IMR-90 (cell line): Measurements from ENCODE around the gene CDK5R2. TPM values are rescaled to one million over a fixed set of nuclear protein-coding genes. Genes with fewer than 3 reads are reported as not detected.
A peak's percentile ranks its signal among the peaks of the same experiment; 100 is the strongest.

Source experiments
- ATAC-seq: fragments of 200-7000 bp; cut with Tn5 transposase; 2 replicates; pipeline ENCODE4 v1.9.1; 2020; ENCODE audit warnings: low read depth, mild to moderate bottlenecking, moderate library complexity
- BruUV-seq: library from RNA; stranded (reverse); fragments of 400-500 nt; replicated peaks from 2 replicates; lab custom pipeline; 2021; lab: Mats Ljungman, UMichigan
- CTCF ChIA-PET: fragments of 300-600 bp; formaldehyde crosslinking; extraction: SDS; loops from one replicate; lab custom pipeline; 2021; ENCODE audit warnings: antibody characterized with exemption; lab: Yijun Ruan, JAX
- POLR2A ChIA-PET: fragments of 300-600 bp; sonication (Branson Sonifier 250); formaldehyde crosslinking; loops from one replicate; lab custom pipeline; 2022; ENCODE audit warnings: antibody characterized with exemption; ENCODE audit not compliant: unreplicated experiment; lab: Charles Lee
- DNase-seq: peaks from one replicate; pipeline ENCODE4 v3.0.0; 2013
- H2AFZ ChIP-seq: replicated peaks from 2 replicates; pipeline ENCODE3; 2013; ENCODE audit warnings: low read length, mild to moderate bottlenecking; ENCODE audit not compliant: poor library complexity
- H2AK5ac ChIP-seq: 2 replicates; pipeline ENCODE4 v1.6.1; 2013; ENCODE audit warnings: low read depth, low read length, inconsistent platforms
- H2AK9ac ChIP-seq: replicated peaks from 2 replicates; pipeline ENCODE3; 2013; ENCODE audit warnings: mild to moderate bottlenecking, low read depth, low read length, moderate library complexity; ENCODE audit not compliant: poor library complexity
- H2BK120ac ChIP-seq: 2 replicates; pipeline ENCODE4 v1.6.1; 2013; ENCODE audit warnings: low read depth, low read length, inconsistent platforms
- H2BK15ac ChIP-seq: 3 replicates; pipeline ENCODE4 v1.6.1; 2013; ENCODE audit warnings: low read depth, low read length, inconsistent platforms
- H2BK20ac ChIP-seq: 2 replicates; pipeline ENCODE4 v1.6.1; 2013; ENCODE audit warnings: low read depth, mild to moderate bottlenecking, inconsistent platforms, low read length, moderate library complexity
- H2BK5ac ChIP-seq: 2 replicates; pipeline ENCODE4 v1.6.1; 2013; ENCODE audit warnings: mild to moderate bottlenecking, low read depth, low read length, inconsistent platforms; ENCODE audit not compliant: poor library complexity, severe bottlenecking
- H3K14ac ChIP-seq: replicated peaks from 2 replicates; pipeline ENCODE4 v1.6.1; 2013; ENCODE audit warnings: low read depth, low read length, inconsistent platforms
- H3K18ac ChIP-seq: 2 replicates; pipeline ENCODE4 v1.6.1; 2013; ENCODE audit warnings: low read depth, low read length, control low read depth
- H3K23ac ChIP-seq: 2 replicates; pipeline ENCODE4 v1.6.1; 2013; ENCODE audit warnings: low read depth, low read length, inconsistent platforms
- H3K27ac ChIP-seq: 2 replicates; pipeline ENCODE4 v1.5.1; 2013; ENCODE audit warnings: mild to moderate bottlenecking, control low read depth, low read length; ENCODE audit not compliant: insufficient read depth
- H3K27me3 ChIP-seq: 2 replicates; pipeline ENCODE4 v1.6.1; 2013; ENCODE audit warnings: low read length; ENCODE audit not compliant: control insufficient read depth, insufficient read depth
- H3K36me3 ChIP-seq: 2 replicates; pipeline ENCODE4 v1.6.1; 2013; ENCODE audit warnings: low read length, mixed read lengths; ENCODE audit not compliant: control insufficient read depth, insufficient read depth
- H3K4ac ChIP-seq: 2 replicates; pipeline ENCODE4 v1.6.1; 2013; ENCODE audit warnings: low read depth, low read length, inconsistent platforms
- H3K4me1 ChIP-seq: 2 replicates; pipeline ENCODE4 v1.6.1; 2013; ENCODE audit warnings: low read length, mixed read lengths; ENCODE audit not compliant: control insufficient read depth, insufficient read depth
- H3K4me2 ChIP-seq: 2 replicates; pipeline ENCODE4 v1.6.1; 2013; ENCODE audit warnings: low read depth, mild to moderate bottlenecking, control low read depth, low read length, moderate library complexity
- H3K4me3 ChIP-seq: 2 replicates; pipeline ENCODE4 v1.5.1; 2013; ENCODE audit warnings: low read depth, mild to moderate bottlenecking, control low read depth, low read length, moderate library complexity; ENCODE audit not compliant: insufficient read depth
- H3K56ac ChIP-seq: 2 replicates; pipeline ENCODE4 v1.6.1; 2013; ENCODE audit warnings: low read length, inconsistent platforms; ENCODE audit not compliant: insufficient read depth; ENCODE audit errors: extremely low read depth
- H3K79me1 ChIP-seq, 2 experiments: 2 replicates each; pipeline ENCODE4 v1.6.1; 2013; ENCODE audit warnings: low read length in 2 of 2, inconsistent platforms in 1 of 2, low read depth in 1 of 2
- H3K9ac ChIP-seq: 2 replicates; pipeline ENCODE4 v1.6.1; 2013; ENCODE audit warnings: low read depth, low read length, control low read depth
- H3K9me1 ChIP-seq: 2 replicates; pipeline ENCODE4 v1.6.1; 2013; ENCODE audit warnings: low read length, inconsistent platforms; ENCODE audit not compliant: insufficient read depth
- H3K9me3 ChIP-seq: 2 replicates; pipeline ENCODE4 v1.6.1; 2013; ENCODE audit warnings: low read length; ENCODE audit not compliant: control insufficient read depth, insufficient read depth
- H4K20me1 ChIP-seq: 2 replicates; pipeline ENCODE4 v1.6.1; 2013; ENCODE audit warnings: low read length, inconsistent platforms; ENCODE audit not compliant: insufficient read depth
- H4K5ac ChIP-seq: 2 replicates; pipeline ENCODE4 v1.6.1; 2013; ENCODE audit warnings: mild to moderate bottlenecking, low read depth, low read length, control low read depth
- H4K8ac ChIP-seq, 2 experiments: 2 replicates each; pipeline ENCODE4 v1.6.1; 2013; ENCODE audit warnings: low read depth in 2 of 2, low read length in 2 of 2, control low read depth in 1 of 2, inconsistent platforms in 1 of 2
- H4K91ac ChIP-seq: 2 replicates; pipeline ENCODE4 v1.6.1; 2013; ENCODE audit warnings: low read depth, low read length, inconsistent platforms; ENCODE audit not compliant: insufficient read depth
- BHLHE40 ChIP-seq: fragments of 150-350 bp; IDR thresholded peaks from 2 replicates; pipeline ENCODE4 v1.6.1; 2016; ENCODE audit warnings: mild to moderate bottlenecking, low read depth, low read length
- CEBPB ChIP-seq: IDR thresholded peaks from 2 replicates; pipeline ENCODE4 v1.6.1; 2012; ENCODE audit warnings: low read depth, low read length, improper control_type of control experiment
- CHD1 ChIP-seq: IDR thresholded peaks from 2 replicates; pipeline ENCODE4 v1.6.1; 2012; ENCODE audit warnings: low read depth, low read length, improper control_type of control experiment
- FOS ChIP-seq: fragments of 150-350 bp; IDR thresholded peaks from 2 replicates; pipeline ENCODE4 v1.6.1; 2016; ENCODE audit warnings: low read depth, low read length
- MAFK ChIP-seq: IDR thresholded peaks from 2 replicates; pipeline ENCODE4 v1.6.1; 2012; ENCODE audit warnings: low read depth, low read length, improper control_type of control experiment
- MAZ ChIP-seq: IDR thresholded peaks from 2 replicates; pipeline ENCODE4 v1.6.1; 2012; ENCODE audit warnings: low read depth, mild to moderate bottlenecking, low read length, improper control_type of control experiment, moderate library complexity, borderline replicate concordance
- MXI1 ChIP-seq: IDR thresholded peaks from 2 replicates; pipeline ENCODE4 v1.6.1; 2012; ENCODE audit warnings: low read depth, mild to moderate bottlenecking, low read length, moderate library complexity, borderline replicate concordance
- NFE2L2 ChIP-seq: fragments of 150-350 bp; IDR thresholded peaks from 2 replicates; pipeline ENCODE4 v1.6.1; 2016; ENCODE audit warnings: low read depth, mild to moderate bottlenecking, low read length
- POLR2A ChIP-seq: IDR thresholded peaks from 2 replicates; pipeline ENCODE4 v1.6.1; 2012; ENCODE audit warnings: mild to moderate bottlenecking, low read depth, low read length
- RAD21 ChIP-seq: IDR thresholded peaks from 2 replicates; pipeline ENCODE4 v1.6.1; 2012; ENCODE audit warnings: low read length, improper control_type of control experiment
- RFX5 ChIP-seq: IDR thresholded peaks from 2 replicates; pipeline ENCODE4 v1.8.0; 2012; ENCODE audit warnings: low read depth, mild to moderate bottlenecking, low read length, moderate library complexity
- USF2 ChIP-seq: fragments of 150-350 bp; IDR thresholded peaks from 2 replicates; pipeline ENCODE4 v1.6.1; 2017; ENCODE audit warnings: mild to moderate bottlenecking, antibody characterized with exemption, low read length, low read depth
- WGBS, 2 experiments: methylation state at CpG; one replicate each; pipeline versions ENCODE4 v1.1.5 to v1.1.7; 2013; ENCODE audit warnings: missing lambda C conversion rate in 2 of 2; ENCODE audit not compliant: insufficient read length in 1 of 2; ENCODE audit errors: extremely low coverage in 2 of 2; 5-methylcytosine and 5-hydroxymethylcytosine counted together
- dilution Hi-C: fragments of 300-500 bp; cut with HindIII; formaldehyde crosslinking; loops from one replicate; pipeline ENCODE4 v1.14.3; 2018; ENCODE audit warnings: low sequenced_read_pairs; ENCODE audit not compliant: unreplicated experiment
- in situ Hi-C: fragments of 300-500 bp; cut with MboI; formaldehyde crosslinking; loops from 3 replicates; pipeline ENCODE4 v1.14.3; 2019; ENCODE audit warnings: low sequenced_read_pairs, inconsistent platforms, mixed read lengths
- intact Hi-C: fragments of 100-400 bp; cut with micrococcal nuclease; formaldehyde crosslinking; loops from 2 replicates; pipeline ENCODE4 v1.10.0; 2022
- polyA plus RNA-seq, 3 experiments: library from polyadenylated mRNA; depleted of rRNA; stranded (reverse); fragments of >200 nt; gene quantifications; 2 replicates each; pipeline ENCODE4 v1.2.3, GENCODE V29; 2012; ENCODE audit warnings: low replicate concordance in 1 of 3
- total RNA-seq: library from RNA; depleted of rRNA; stranded (reverse); fragments of >200 nt; gene quantifications from 2 replicates; pipeline ENCODE4 v1.2.3, GENCODE V29; 2012

Gene CDK5R2
- total and polyA plus RNA-seq, 2 of the 4 experiments (the other 2 are of a cell fraction), result not detected

GRCh38 chr2:218999881-219000568 is 40.6 kb downstream of the CDK5R2 start:
- TF ChIP-seq USF2, result no peak
- no peak for TF ChIP-seq MAZ
- TF ChIP-seq NFE2L2, result no peak
- TF ChIP-seq POLR2A, result no peak
- TF ChIP-seq CHD1, result no peak
- TF ChIP-seq MXI1, result no peak
- no peak for TF ChIP-seq RFX5
- TF ChIP-seq RAD21, result no peak
- TF ChIP-seq BHLHE40, result no peak
- no peak for TF ChIP-seq FOS
- TF ChIP-seq CEBPB, result no peak
- TF ChIP-seq MAFK, result no peak

More at GRCh38 chr2:218999881-219000568, 40.6 kb downstream of the CDK5R2 start:
- DNase-seq, result no peak
- no peak overlapping the region for H3K9ac ChIP-seq
- intact Hi-C loops (no loop called here), in situ Hi-C loops (no loop called here), dilution Hi-C loops (no loop called here)
- ATAC-seq, result no peak
- H2AK5ac ChIP-seq, result no peak overlapping the region
- no peaks in the 10 kb centered on the region; the same call in 1 of the 2 replicates for H3K9me3 ChIP-seq
- H3K27ac ChIP-seq, result no peak overlapping the region
- H2BK120ac ChIP-seq, result no peak overlapping the region
- H3K36me3 ChIP-seq, result no peaks in the 10 kb centered on the region
- no peaks in the 10 kb centered on the region for H3K79me1 ChIP-seq
- BruUV-seq, result no TSS peak
- H3K23ac ChIP-seq, result no peak overlapping the region
- CTCF ChIA-PET, result no interaction called here
- no peak overlapping the region for H4K8ac ChIP-seq
- H3K4me1 ChIP-seq, result no peaks in the 10 kb centered on the region
- no peak overlapping the region for H3K4me3 ChIP-seq
- no peak overlapping the region for H4K91ac ChIP-seq
- no peak overlapping the region for H2AK9ac ChIP-seq
- no peak overlapping the region for H3K4me2 ChIP-seq
- H2BK15ac ChIP-seq, result no peak overlapping the region
- peak overlapping the region; percentile 16 for H2AFZ ChIP-seq
- H4K5ac ChIP-seq, result no peak overlapping the region
- H3K9me1 ChIP-seq, result no peaks in the 10 kb centered on the region
- WGBS, 2 experiments, result no CpG with 5 or more reads among the region's 9 CpGs
- H3K14ac ChIP-seq, result no peak overlapping the region
- H3K18ac ChIP-seq, result no peak overlapping the region
- no peak overlapping the region for H3K56ac ChIP-seq
- no peak overlapping the region for H2BK20ac ChIP-seq
- no peaks in the 10 kb centered on the region; the same call in 1 of the 2 replicates for H4K20me1 ChIP-seq
- peaks cover 84% of the 10 kb centered on the region for H3K27me3 ChIP-seq
- POLR2A ChIA-PET, result no interaction called here
- no peak overlapping the region for H2BK5ac ChIP-seq
- H3K4ac ChIP-seq, result no peak overlapping the region
